ENCODE measurements around the gene NDUFV2. TPM values are rescaled to one million over a fixed set of nuclear protein-coding genes. Genes with fewer than 3 reads are reported as not detected.

Gene NDUFV2
- total and polyA plus RNA-seq, 11 donors = 236 to 1,311 (median 440) TPM

DNA sequence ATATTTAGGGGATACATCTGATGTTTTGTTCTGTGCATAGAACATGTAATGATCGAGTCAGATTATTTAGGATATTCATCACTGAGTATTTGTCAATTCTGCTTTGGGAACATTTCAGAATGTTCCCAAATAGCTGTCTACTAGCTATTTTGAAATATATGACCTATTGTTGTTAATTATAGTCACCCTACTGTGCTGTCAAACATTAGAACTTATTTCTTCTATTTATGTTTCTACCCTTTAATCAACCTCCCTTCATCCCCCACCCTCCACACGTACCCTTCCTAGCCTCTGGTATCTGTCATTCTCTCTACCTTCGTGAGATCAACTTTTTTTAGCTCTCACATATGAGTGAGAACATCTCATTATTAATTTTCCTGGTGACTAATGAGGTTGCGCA is 75.0 kb downstream of the NDUFV2 start:
- H3K4me1 ChIP-seq = peaks cover 0 to 70% (median 31%) of the 10 kb centered on the region in 12 donors
- intact Hi-C loops (cut with DNase I) = no loop called here
- 58 to 67% (median 63%) methylated on average over 4 of the region's 4 CpGs for WGBS, 4 donors

DNA sequence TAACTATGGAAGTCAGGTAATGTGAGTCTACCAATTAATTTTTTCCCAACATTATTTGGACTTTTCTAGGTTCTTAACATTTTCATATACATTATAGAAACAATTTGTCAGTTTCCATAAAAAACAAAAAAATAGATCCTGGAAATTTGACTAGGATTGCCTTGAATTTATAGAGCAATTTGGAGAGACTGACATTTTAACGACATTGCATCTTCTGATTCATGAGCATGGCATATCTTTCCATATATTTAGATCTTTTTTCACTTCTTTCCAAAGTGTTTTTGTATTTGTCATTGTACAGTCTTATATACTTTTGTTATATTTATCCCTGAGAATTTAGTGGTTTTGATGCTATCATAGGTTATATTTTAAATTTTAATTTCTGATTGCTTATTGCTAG is 76.1 kb downstream of the NDUFV2 start:
- H3K4me1 ChIP-seq = peaks cover 0 to 67% (median 27%) of the 10 kb centered on the region in 12 donors

More for the DNA sequence above, 75.0 kb downstream of the NDUFV2 start:
- Histone ChIP-seq H3K27me3 (no peaks in the 10 kb centered on the region), H3K36me3 (peaks cover 0 to 15% (median 1%) of the 10 kb centered on the region in 9 donors), H3K4me3 (no peak overlapping the region), H3K9me3 (peaks cover 0 to 3% (median 0%) of the 10 kb centered on the region in 12 donors), H3K27ac (peak overlapping the region in 5 of 12 donors; percentile 14 to 48 (median 26))
- TF ChIP-seq, protein P1, sequence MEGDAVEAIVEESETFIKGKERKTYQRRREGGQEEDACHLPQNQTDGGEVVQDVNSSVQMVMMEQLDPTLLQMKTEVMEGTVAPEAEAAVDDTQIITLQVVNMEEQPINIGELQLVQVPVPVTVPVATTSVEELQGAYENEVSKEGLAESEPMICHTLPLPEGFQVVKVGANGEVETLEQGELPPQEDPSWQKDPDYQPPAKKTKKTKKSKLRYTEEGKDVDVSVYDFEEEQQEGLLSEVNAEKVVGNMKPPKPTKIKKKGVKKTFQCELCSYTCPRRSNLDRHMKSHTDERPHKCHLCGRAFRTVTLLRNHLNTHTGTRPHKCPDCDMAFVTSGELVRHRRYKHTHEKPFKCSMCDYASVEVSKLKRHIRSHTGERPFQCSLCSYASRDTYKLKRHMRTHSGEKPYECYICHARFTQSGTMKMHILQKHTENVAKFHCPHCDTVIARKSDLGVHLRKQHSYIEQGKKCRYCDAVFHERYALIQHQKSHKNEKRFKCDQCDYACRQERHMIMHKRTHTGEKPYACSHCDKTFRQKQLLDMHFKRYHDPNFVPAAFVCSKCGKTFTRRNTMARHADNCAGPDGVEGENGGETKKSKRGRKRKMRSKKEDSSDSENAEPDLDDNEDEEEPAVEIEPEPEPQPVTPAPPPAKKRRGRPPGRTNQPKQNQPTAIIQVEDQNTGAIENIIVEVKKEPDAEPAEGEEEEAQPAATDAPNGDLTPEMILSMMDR (IDR thresholded peaks at IDR 0.05) = no peak
- TF ChIP-seq POLR2A (IDR thresholded peaks at IDR 0.05) = no peak
- DNase-seq = no peak
- peak; percentile 27 to 68 (median 53) for ATAC-seq

DNA sequence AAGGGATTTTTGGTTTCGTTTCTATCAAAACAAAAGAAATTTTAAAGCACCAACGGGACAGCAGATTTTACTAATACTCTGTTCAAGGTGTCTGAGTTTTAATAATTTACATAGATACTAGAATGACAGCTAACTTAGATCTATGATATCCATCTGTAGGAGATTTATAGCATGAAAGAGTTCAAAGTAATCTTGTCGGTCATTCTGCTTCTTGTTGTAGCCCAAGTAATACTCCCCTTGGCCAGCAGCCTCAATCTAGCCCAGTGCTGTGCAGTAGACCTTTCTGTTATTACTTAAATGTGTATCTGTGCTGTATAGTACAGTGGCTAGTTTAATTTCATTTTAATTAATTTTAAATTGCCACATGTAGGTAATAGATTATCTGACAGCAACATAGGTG is 78.8 kb downstream of the NDUFV2 start:
- intact Hi-C loops (cut with DNase I) = no loop called here
- Histone ChIP-seq H3K9me3 (no peaks in the 10 kb centered on the region), H3K27me3 (no peaks in the 10 kb centered on the region), H3K4me1 (peaks cover 3 to 63% (median 26%) of the 10 kb centered on the region in 12 donors), H3K4me3 (no peak overlapping the region), H3K36me3 (peaks cover 0 to 35% (median 10%) of the 10 kb centered on the region in 9 donors), H3K27ac (no peak overlapping the region)
- 87 to 94% (median 92%) methylated on average over 3 of the region's 3 CpGs for WGBS, 4 donors
- DNase-seq (no peak), ATAC-seq (no peak)
- TF ChIP-seq, protein P1 (IDR thresholded peaks at IDR 0.05) = no peak
- no peak for TF ChIP-seq POLR2A (IDR thresholded peaks at IDR 0.05)

More for the DNA sequence above, 76.1 kb downstream of the NDUFV2 start:
- peaks cover 0 to 3% (median 0%) of the 10 kb centered on the region in 12 donors for H3K9me3 ChIP-seq
- 87 to 99% (median 94%) methylated on average over 1 of the region's 1 CpG for WGBS, 4 donors
- intact Hi-C loops (cut with DNase I) = no loop called here
- ATAC-seq = no peak
- no peak overlapping the region for H3K4me3 ChIP-seq
- peaks cover 0 to 26% (median 10%) of the 10 kb centered on the region in 9 donors for H3K36me3 ChIP-seq
- TF ChIP-seq, protein P1 (IDR thresholded peaks at IDR 0.05) = no peak
- no peak for TF ChIP-seq POLR2A (IDR thresholded peaks at IDR 0.05)
- no peak for DNase-seq
- H3K27me3 ChIP-seq = no peaks in the 10 kb centered on the region
- no peak overlapping the region for H3K27ac ChIP-seq

DNA sequence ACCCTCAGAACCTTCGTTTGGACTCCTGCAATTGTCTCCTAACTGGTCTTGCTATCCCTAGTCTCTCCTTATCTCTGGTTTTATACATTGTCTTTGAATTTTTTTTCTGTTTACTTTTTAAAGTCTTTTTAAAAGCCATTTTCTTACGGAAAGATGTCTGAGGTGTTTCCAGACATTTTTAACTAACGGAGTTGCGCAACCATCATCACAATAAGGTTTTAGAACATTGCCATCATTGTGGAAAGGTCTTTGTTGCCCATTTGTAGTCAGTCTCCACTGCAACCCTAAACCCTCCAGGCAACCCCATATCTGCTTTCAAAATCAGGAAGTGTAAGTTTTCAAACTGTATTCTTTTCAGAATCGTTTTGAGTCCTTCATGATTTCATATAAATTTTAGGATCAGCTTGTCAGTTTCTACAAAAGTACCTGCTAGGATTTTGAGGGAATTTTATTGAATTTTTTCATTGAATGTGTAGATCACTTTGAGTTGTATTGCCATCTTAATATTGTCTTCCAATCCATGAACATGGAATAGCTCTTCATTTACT is 80.4 kb downstream of the NDUFV2 start:
- peaks cover 0 to 48% (median 14%) of the 10 kb centered on the region in 12 donors for H3K4me1 ChIP-seq
- WGBS, 4 donors = 73 to 87% (median 74%) methylated on average over 5 of the region's 5 CpGs
- peaks cover 0 to 29% (median 10%) of the 10 kb centered on the region in 9 donors for H3K36me3 ChIP-seq
- no peak for TF ChIP-seq POLR2A (IDR thresholded peaks at IDR 0.05)
- TF ChIP-seq, protein P1 (IDR thresholded peaks at IDR 0.05) = no peak
- H3K27me3 ChIP-seq = no peaks in the 10 kb centered on the region
- H3K4me3 ChIP-seq = no peak overlapping the region
- intact Hi-C loops (cut with DNase I) = no loop called here
- DNase-seq = no peak
- no peaks in the 10 kb centered on the region for H3K9me3 ChIP-seq
- H3K27ac ChIP-seq = no peak overlapping the region
- no peak for ATAC-seq

Other genes starting within 250 kb of the NDUFV2 start
- gene ANKRD12, start 34.1 kb downstream of the NDUFV2 start, total RNA-seq = 10 to 100 TPM; 18.6 to 70.9 (median 53.8) TPM
- gene ANKRD12, start 34.1 kb downstream of the NDUFV2 start, polyA plus RNA-seq = 10 to 100 TPM in 1 of 2 donors, 1 to 10 TPM in 1; 7.7 to 20.9 TPM
- 10 to 100 TPM in 6 of 9 donors, 1 to 10 TPM in 3; 9.0 to 18.0 (median 13.6) TPM for gene TWSG1, start 232.1 kb downstream of the NDUFV2 start, total RNA-seq
- 1 to 10 TPM; 6.9 to 8.4 TPM for gene TWSG1, start 232.1 kb downstream of the NDUFV2 start, polyA plus RNA-seq